ENCODE measurements around the gene SOX10. TPM values are rescaled to one million over a fixed set of nuclear protein-coding genes. Genes with fewer than 3 reads are reported as not detected.

SOX10 gene
- total RNA-seq, 1 experiment from 2014 or later: not detected

DNA sequence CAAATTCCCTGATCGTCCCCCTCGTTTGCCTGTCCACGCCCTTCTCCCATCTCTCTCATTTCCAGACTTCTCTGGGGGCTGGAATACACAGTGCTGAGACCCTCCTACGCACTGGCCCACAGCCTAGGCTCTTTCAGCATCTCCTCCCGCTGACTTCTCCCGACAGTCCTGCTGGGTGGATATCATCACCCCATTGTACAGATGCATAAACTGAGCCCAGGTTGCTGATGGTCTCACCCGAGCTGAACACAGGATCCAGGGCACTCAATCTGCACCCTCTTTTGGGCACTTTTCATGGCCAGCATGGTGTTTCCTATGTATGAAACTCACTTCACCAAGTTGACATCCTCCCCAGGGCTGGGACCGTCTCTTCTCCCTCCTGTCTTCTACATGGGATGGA lies 41.2 kb upstream of the SOX10 start:
- Histone ChIP-seq H3K9me2 (ENCODE audit: insufficient read depth) (no peaks in the 10 kb centered on the region), H3K4me3 (replicated peaks in 1 of 2; ENCODE audit: low read depth in 1 of 2, low read length in 2 of 2) (no peak overlapping the region), H3K36me3 (ENCODE audit: control insufficient read depth in 1 of 2, insufficient read depth in 2 of 2, low read length in 2 of 2) (no peaks in the 10 kb centered on the region), H3K79me2 (ENCODE audit: insufficient read depth, low read length) (no peaks in the 10 kb centered on the region), H3K4me1 (ENCODE audit: control insufficient read depth in 1 of 2, insufficient read depth in 2 of 2, low read length in 2 of 2) (no peaks in the 10 kb centered on the region), H3K4me2 (ENCODE audit: low read length) (no peak overlapping the region), H3K9ac (ENCODE audit: low read length) (no peak overlapping the region), H4K20me1 (ENCODE audit: insufficient read depth) (no peaks in the 10 kb centered on the region), H3K27me3 (ENCODE audit: insufficient read depth, low read length) (no peaks in the 10 kb centered on the region), H3K27ac (ENCODE audit: low read depth, low read length) (no peak overlapping the region), H3K9me3 (ENCODE audit: control insufficient read depth in 1 of 2, insufficient read depth in 1 of 2, low read depth in 1 of 2, low read length in 2 of 2) (no peaks in the 10 kb centered on the region), H2AFZ (ENCODE audit: low read depth, low read length, poor library complexity, severe bottlenecking) (no peak overlapping the region)
- intact Hi-C loops (cut with micrococcal nuclease): no loop called here
- ChIA-PET RAD21 (ENCODE audit: low non-redundant PET in 1 of 2, low total read pairs in 2 of 2, uncharacterized antibody in 2 of 2, unreplicated experiment in 2 of 2) (no interaction called here), CTCF (no interaction called here), POLR2A (no interaction called here)
- no peak for ATAC-seq
- no TSS peak for BruUV-seq (replicated peaks)
- TF ChIP-seq TCF7L2 (IDR thresholded peaks at IDR 0.05; ENCODE audit: borderline replicate concordance, extremely low read depth, insufficient read depth, insufficient read length): no peak
- no peak for TF ChIP-seq FOSL1 (IDR thresholded peaks at IDR 0.05; ENCODE audit: low read depth)
- no peak for TF ChIP-seq ELF1 (IDR thresholded peaks at IDR 0.05; ENCODE audit: borderline replicate concordance, low read depth)
- TF ChIP-seq SRF (IDR thresholded peaks at IDR 0.05; ENCODE audit: low read depth): no peak
- TF ChIP-seq, protein P1, sequence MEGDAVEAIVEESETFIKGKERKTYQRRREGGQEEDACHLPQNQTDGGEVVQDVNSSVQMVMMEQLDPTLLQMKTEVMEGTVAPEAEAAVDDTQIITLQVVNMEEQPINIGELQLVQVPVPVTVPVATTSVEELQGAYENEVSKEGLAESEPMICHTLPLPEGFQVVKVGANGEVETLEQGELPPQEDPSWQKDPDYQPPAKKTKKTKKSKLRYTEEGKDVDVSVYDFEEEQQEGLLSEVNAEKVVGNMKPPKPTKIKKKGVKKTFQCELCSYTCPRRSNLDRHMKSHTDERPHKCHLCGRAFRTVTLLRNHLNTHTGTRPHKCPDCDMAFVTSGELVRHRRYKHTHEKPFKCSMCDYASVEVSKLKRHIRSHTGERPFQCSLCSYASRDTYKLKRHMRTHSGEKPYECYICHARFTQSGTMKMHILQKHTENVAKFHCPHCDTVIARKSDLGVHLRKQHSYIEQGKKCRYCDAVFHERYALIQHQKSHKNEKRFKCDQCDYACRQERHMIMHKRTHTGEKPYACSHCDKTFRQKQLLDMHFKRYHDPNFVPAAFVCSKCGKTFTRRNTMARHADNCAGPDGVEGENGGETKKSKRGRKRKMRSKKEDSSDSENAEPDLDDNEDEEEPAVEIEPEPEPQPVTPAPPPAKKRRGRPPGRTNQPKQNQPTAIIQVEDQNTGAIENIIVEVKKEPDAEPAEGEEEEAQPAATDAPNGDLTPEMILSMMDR (IDR thresholded peaks at IDR 0.05 in 2 of 3, conservative IDR thresholded peaks at IDR 0.05 in 1 of 3; ENCODE audit: borderline replicate concordance in 1 of 3, insufficient read depth in 1 of 3, low read depth in 2 of 3, low read length in 2 of 3): no peak
- no peak for TF ChIP-seq ZNF274 (IDR thresholded peaks at IDR 0.05; ENCODE audit: low read depth, low read length)
- no peak for TF ChIP-seq CBX3 (IDR thresholded peaks at IDR 0.05; ENCODE audit: low read depth)
- TF ChIP-seq, protein P2, sequence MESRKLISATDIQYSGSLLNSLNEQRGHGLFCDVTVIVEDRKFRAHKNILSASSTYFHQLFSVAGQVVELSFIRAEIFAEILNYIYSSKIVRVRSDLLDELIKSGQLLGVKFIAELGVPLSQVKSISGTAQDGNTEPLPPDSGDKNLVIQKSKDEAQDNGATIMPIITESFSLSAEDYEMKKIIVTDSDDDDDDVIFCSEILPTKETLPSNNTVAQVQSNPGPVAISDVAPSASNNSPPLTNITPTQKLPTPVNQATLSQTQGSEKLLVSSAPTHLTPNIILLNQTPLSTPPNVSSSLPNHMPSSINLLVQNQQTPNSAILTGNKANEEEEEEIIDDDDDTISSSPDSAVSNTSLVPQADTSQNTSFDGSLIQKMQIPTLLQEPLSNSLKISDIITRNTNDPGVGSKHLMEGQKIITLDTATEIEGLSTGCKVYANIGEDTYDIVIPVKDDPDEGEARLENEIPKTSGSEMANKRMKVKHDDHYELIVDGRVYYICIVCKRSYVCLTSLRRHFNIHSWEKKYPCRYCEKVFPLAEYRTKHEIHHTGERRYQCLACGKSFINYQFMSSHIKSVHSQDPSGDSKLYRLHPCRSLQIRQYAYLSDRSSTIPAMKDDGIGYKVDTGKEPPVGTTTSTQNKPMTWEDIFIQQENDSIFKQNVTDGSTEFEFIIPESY (IDR thresholded peaks at IDR 0.05; ENCODE audit: extremely low read depth, insufficient replicate concordance, low read length): no peak
- TF ChIP-seq EGR1 (IDR thresholded peaks at IDR 0.05; ENCODE audit: low read depth): no peak
- TF ChIP-seq, protein P3, sequence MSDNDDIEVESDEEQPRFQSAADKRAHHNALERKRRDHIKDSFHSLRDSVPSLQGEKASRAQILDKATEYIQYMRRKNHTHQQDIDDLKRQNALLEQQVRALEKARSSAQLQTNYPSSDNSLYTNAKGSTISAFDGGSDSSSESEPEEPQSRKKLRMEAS (IDR thresholded peaks at IDR 0.05): no peak
- TF ChIP-seq CEBPB (IDR thresholded peaks at IDR 0.05; ENCODE audit: low read depth): no peak
- TF ChIP-seq, protein P4, sequence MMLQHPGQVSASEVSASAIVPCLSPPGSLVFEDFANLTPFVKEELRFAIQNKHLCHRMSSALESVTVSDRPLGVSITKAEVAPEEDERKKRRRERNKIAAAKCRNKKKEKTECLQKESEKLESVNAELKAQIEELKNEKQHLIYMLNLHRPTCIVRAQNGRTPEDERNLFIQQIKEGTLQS (IDR thresholded peaks at IDR 0.05): no peak
- DNase-seq (ENCODE audit: low read depth, low spot score): no peak
